Sigmoid colon (tissue), 7 donors: ENCODE data around the gene NOPCHAP1. TPM values are rescaled to one million over a fixed set of nuclear protein-coding genes. Genes with fewer than 3 reads are reported as not detected.

Experiments
- DNase-seq: peaks from one replicate; pipeline ENCODE4 v3.0.0-alpha.2; 2019
- H3K27ac ChIP-seq, 4 donors: fragments of 200-600 bp; sonication (generic); one replicate each; pipeline ENCODE4 v1.5.1; 2016 to 2019; ENCODE audit warnings: mild to moderate bottlenecking in 1 of 4
- H3K27me3 ChIP-seq, 3 donors: fragments of 200-600 bp; sonication (generic); one replicate each; pipeline ENCODE4 v1.5.1; 2019; ENCODE audit warnings: mild to moderate bottlenecking in 1 of 3
- H3K36me3 ChIP-seq, 4 donors: fragments of 200-600 bp; sonication (generic); one replicate each; pipeline ENCODE4 v1.5.1; 2016 to 2019
- H3K4me1 ChIP-seq, 4 donors: fragments of 200-600 bp; sonication (generic); one replicate each; pipeline ENCODE4 v1.5.1; 2017 to 2019
- H3K4me3 ChIP-seq, 4 donors: fragments of 200-600 bp; sonication (generic); one replicate each; pipeline ENCODE4 v1.5.1; 2017 to 2019; ENCODE audit warnings: mild to moderate bottlenecking in 2 of 4, moderate library complexity in 1 of 4
- H3K9me3 ChIP-seq, 4 donors: fragments of 200-600 bp in 3 of 4; sonication (generic) in 3 of 4; one replicate each; pipeline versions ENCODE4 v1.5.1 to v1.6.1; 2013 to 2019
- CTCF ChIP-seq, 4 experiments: fragments of 450-650 bp in 3 of 4; fragments of 200-600 bp in 1 of 4; IDR thresholded peaks; one replicate each; pipeline ENCODE4 v1.5.1; 2016 to 2019; ENCODE audit warnings: antibody characterized with exemption in 4 of 4, mild to moderate bottlenecking in 3 of 4, moderate library complexity in 2 of 4
- EP300 ChIP-seq, 4 donors: sonication (generic); formaldehyde crosslinking; IDR thresholded peaks; one replicate each; pipeline ENCODE4 v1.6.1; 2017; ENCODE audit warnings: antibody characterized with exemption in 4 of 4
- POLR2A ChIP-seq, 2 donors: fragments of 450-650 bp; IDR thresholded peaks; one replicate each; pipeline ENCODE4 v1.6.1; 2016; ENCODE audit warnings: antibody characterized with exemption in 2 of 2, mild to moderate bottlenecking in 2 of 2, moderate library complexity in 2 of 2
- POLR2AphosphoS5 ChIP-seq, 4 donors: sonication (generic); formaldehyde crosslinking; IDR thresholded peaks; one replicate each; pipeline ENCODE4 v1.6.1; 2017; ENCODE audit warnings: antibody characterized with exemption in 4 of 4
- WGBS, 2 donors: extraction: QIAGEN DNeasy Blood & Tissue Kit; methylation state at CpG; one replicate each; pipeline ENCODE4 v1.1.7; 2013; 5-methylcytosine and 5-hydroxymethylcytosine counted together
- intact Hi-C: fragments of 100-400 bp; cut with DNase I; formaldehyde crosslinking; loops from one replicate; pipeline ENCODE4 v1.15.1; 2023
- polyA plus RNA-seq, 3 donors: library from polyadenylated mRNA; stranded (reverse); fragments of 200-250 nt; gene quantifications; one replicate each; pipeline ENCODE4 v1.2.3, GENCODE V29; 2013
- total RNA-seq, 4 donors: library from RNA; depleted of rRNA; stranded (reverse); fragments of >200 nt; gene quantifications; one replicate each; pipeline ENCODE4 v1.1.0, GENCODE V29; 2016
- donor health status: healthy with polysubstance abuse.
- donor health status: Bipolar disorder and iron deficiency.
- donor health status: healthy.

The NOPCHAP1 gene
- total and polyA plus RNA-seq, 7 donors, result 3.9 to 9.1 (median 6.6) TPM

- intact Hi-C loops, result no loop called here
- Histone ChIP-seq H3K4me3 (no peak overlapping the region), H3K27ac (no peak overlapping the region), H3K4me1 (no peaks in the 10 kb centered on the region), H3K27me3 (no peaks in the 10 kb centered on the region), H3K36me3 (peaks cover 8 to 82% (median 23%) of the 10 kb centered on the region in 4 donors), H3K9me3 (no peaks in the 10 kb centered on the region)
- TF ChIP-seq CTCF (IDR thresholded peaks at IDR 0.05) (no peak), EP300 (IDR thresholded peaks at IDR 0.05) (no peak), POLR2A (IDR thresholded peaks at IDR 0.05) (no peak), POLR2AphosphoS5 (IDR thresholded peaks at IDR 0.05) (no peak)
- peak; percentile 60 for DNase-seq
- WGBS, 2 donors, result 26 to 67% methylated on average over 15 of the region's 15 CpGs
Measured at GRCh38 chr12:104998423-104999346, 12.6 kb downstream of the NOPCHAP1 start.

- Histone ChIP-seq H3K9me3 (no peaks in the 10 kb centered on the region), H3K4me1 (no peaks in the 10 kb centered on the region), H3K27me3 (no peaks in the 10 kb centered on the region), H3K36me3 (peaks cover 8 to 81% (median 23%) of the 10 kb centered on the region in 4 donors), H3K27ac (no peak overlapping the region), H3K4me3 (no peak overlapping the region)
- intact Hi-C loops, result no loop called here
- TF ChIP-seq POLR2AphosphoS5 (IDR thresholded peaks at IDR 0.05), result no peak
- TF ChIP-seq EP300 (IDR thresholded peaks at IDR 0.05), result no peak
- no peak for TF ChIP-seq POLR2A (IDR thresholded peaks at IDR 0.05)
- no peak for TF ChIP-seq CTCF (IDR thresholded peaks at IDR 0.05)
- 34 to 63% methylated on average over 7 of the region's 7 CpGs for WGBS, 2 donors
- no peak for DNase-seq
Measured at GRCh38 chr12:104999347-104999685, 13.2 kb downstream of the NOPCHAP1 start.

DNA sequence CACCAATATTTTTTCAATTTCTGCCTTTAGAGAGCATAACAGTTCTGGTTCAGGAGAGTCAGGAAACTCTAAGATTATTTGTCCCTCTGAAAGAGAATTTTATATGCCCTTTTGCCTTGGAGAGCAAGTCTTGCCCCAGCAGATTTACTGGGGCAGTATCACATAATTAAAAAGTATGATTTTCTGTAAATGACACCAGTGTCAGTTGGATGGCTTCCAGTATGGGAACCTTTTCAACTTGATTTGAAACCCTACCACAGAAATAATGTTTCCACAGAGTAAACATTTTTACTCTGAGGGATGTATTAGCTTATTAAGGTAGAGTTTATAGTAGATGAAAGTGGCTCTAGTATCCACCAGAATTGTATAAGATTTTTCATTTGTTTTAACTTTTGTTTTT lies 15.4 kb downstream of the NOPCHAP1 start:
- no peak for DNase-seq
- Histone ChIP-seq H3K27me3 (no peaks in the 10 kb centered on the region), H3K9me3 (no peaks in the 10 kb centered on the region), H3K36me3 (peaks cover 7 to 74% (median 13%) of the 10 kb centered on the region in 4 donors), H3K27ac (no peak overlapping the region), H3K4me1 (no peaks in the 10 kb centered on the region), H3K4me3 (no peak overlapping the region)
- intact Hi-C loops, result no loop called here
- TF ChIP-seq EP300 (IDR thresholded peaks at IDR 0.05) (no peak), POLR2AphosphoS5 (IDR thresholded peaks at IDR 0.05) (no peak), POLR2A (IDR thresholded peaks at IDR 0.05) (no peak), CTCF (IDR thresholded peaks at IDR 0.05) (no peak)

- Histone ChIP-seq H3K4me3 (no peak overlapping the region), H3K4me1 (no peaks in the 10 kb centered on the region), H3K36me3 (peaks cover 0 to 27% (median 2%) of the 10 kb centered on the region in 4 donors), H3K27ac (no peak overlapping the region), H3K27me3 (no peaks in the 10 kb centered on the region), H3K9me3 (no peaks in the 10 kb centered on the region)
- WGBS, 2 donors, result 87 to 93% methylated on average over 9 of the region's 9 CpGs
- intact Hi-C loops, result no loop called here
- DNase-seq, result no peak
- TF ChIP-seq EP300 (IDR thresholded peaks at IDR 0.05) (no peak), POLR2AphosphoS5 (IDR thresholded peaks at IDR 0.05) (no peak), POLR2A (IDR thresholded peaks at IDR 0.05) (no peak), CTCF (IDR thresholded peaks at IDR 0.05) (no peak)
Measured at GRCh38 chr12:105013892-105014291, 27.8 kb downstream of the NOPCHAP1 start.
